GM12878 (cell line): ENCODE data around the gene BCL2. TPM values are rescaled to one million over a fixed set of nuclear protein-coding genes. Genes with fewer than 3 reads are reported as not detected.

Experiments used
- ATAC-seq: fragments of 200-7000 bp; cut with Tn5 transposase; 3 replicates; pipeline ENCODE4 v1.9.1; 2020; ENCODE audit warnings: mild to moderate bottlenecking, moderate library complexity
- BruUV-seq: library from RNA; stranded (reverse); fragments of 400-500 nt; replicated peaks from 2 replicates; lab custom pipeline; 2021; lab: Mats Ljungman, UMichigan
- CTCF ChIA-PET: fragments of 300-600 bp; sonication (Branson Sonifier 250); formaldehyde crosslinking; extraction: SDS; loops from one replicate; lab custom pipeline; 2021; ENCODE audit warnings: inconsistent platforms; lab: Yijun Ruan, JAX
- POLR2A ChIA-PET: fragments of 350-600 bp; formaldehyde crosslinking; extraction: SDS; loops from one replicate; lab custom pipeline; 2021; ENCODE audit warnings: inconsistent platforms; lab: Charles Lee
- RAD21 ChIA-PET: fragments of 300-600 bp; sonication (Branson Sonifier 250); formaldehyde crosslinking; loops from one replicate; lab custom pipeline; 2023; ENCODE audit warnings: antibody characterized with exemption; ENCODE audit not compliant: unreplicated experiment; lab: Charles Lee
- SMC1A ChIA-PET: fragments of 300-600 bp; sonication (Branson Sonifier 250); formaldehyde crosslinking; loops from one replicate; lab custom pipeline; 2023; ENCODE audit not compliant: unreplicated experiment, uncharacterized antibody; lab: Charles Lee
- DNase-seq: peaks from one replicate; pipeline ENCODE4 v3.0.0-alpha.2; 2011; ENCODE audit warnings: low read depth, low spot score
- FAIRE-seq: peaks from 3 replicates; lab custom pipeline; 2011; peaks lifted over from hg19 to GRCh38; lab: Jason Lieb, UNC
- H2AFZ ChIP-seq: 2 replicates; pipeline ENCODE4 v1.6.0; 2011; ENCODE audit warnings: low read depth, low read length, control low read depth; ENCODE audit not compliant: control insufficient read depth
- H3K27ac ChIP-seq: 2 replicates; pipeline ENCODE4 v1.5.1; 2011; ENCODE audit warnings: control low read depth; ENCODE audit not compliant: control insufficient read depth, insufficient read depth
- H3K27me3 ChIP-seq, 2 experiments: replicated peaks in 1 of 2; 2 replicates each; pipeline versions ENCODE4 v1.6.0 to v1.6.1; 2011; ENCODE audit warnings: low read length in 1 of 2; ENCODE audit not compliant: control insufficient read depth in 2 of 2, insufficient read depth in 2 of 2
- H3K36me3 ChIP-seq, 2 experiments: 2 replicates each; pipeline ENCODE4 v1.5.1; 2011; ENCODE audit warnings: low read length in 1 of 2; ENCODE audit not compliant: control insufficient read depth in 2 of 2, insufficient read depth in 2 of 2
- H3K4me1 ChIP-seq: 2 replicates; pipeline ENCODE4 v1.6.1; 2011; ENCODE audit warnings: mild to moderate bottlenecking, low read length, moderate library complexity, mixed read lengths; ENCODE audit not compliant: control insufficient read depth, insufficient read depth
- H3K4me2 ChIP-seq: 2 replicates; pipeline ENCODE4 v1.6.0; 2011; ENCODE audit warnings: control low read depth; ENCODE audit not compliant: control insufficient read depth, insufficient read depth
- H3K4me3 ChIP-seq: fragments of 200-600 bp; sonication (generic); 2 replicates; pipeline ENCODE4 v1.5.1; 2016
- H3K79me2 ChIP-seq: 2 replicates; pipeline ENCODE4 v1.6.0; 2011; ENCODE audit warnings: low read length; ENCODE audit not compliant: control insufficient read depth, insufficient read depth
- H3K9ac ChIP-seq: 2 replicates; pipeline ENCODE4 v1.8.0; 2011; ENCODE audit warnings: low read length, control low read depth, mixed read lengths; ENCODE audit not compliant: control insufficient read depth, insufficient read depth
- H3K9me3 ChIP-seq: replicated peaks from 3 replicates; pipeline ENCODE4 v1.5.1; 2011; ENCODE audit warnings: mild to moderate bottlenecking, low read length; ENCODE audit not compliant: control insufficient read depth, insufficient read depth
- H4K20me1 ChIP-seq: 2 replicates; pipeline ENCODE4 v1.6.0; 2011; ENCODE audit not compliant: control insufficient read depth, insufficient read depth
- EGR1 ChIP-seq, 2 experiments: IDR thresholded peaks; 1 replicate in 1 of 2; 2 replicates in 1 of 2; pipeline ENCODE4 v1.6.1; 2011 to 2012; ENCODE audit warnings: low read depth in 2 of 2, low read length in 2 of 2, borderline replicate concordance in 1 of 2, mild to moderate bottlenecking in 1 of 2, moderate library complexity in 1 of 2
- ETV6 ChIP-seq, 2 experiments: fragments of 450-650 bp in 1 of 2; IDR thresholded peaks in 1 of 2; conservative IDR thresholded peaks in 1 of 2; 2 replicates each; pipeline ENCODE4 v1.6.1; 2014; ENCODE audit warnings: antibody characterized with exemption in 1 of 2, borderline replicate concordance in 1 of 2, low read depth in 1 of 2, mild to moderate bottlenecking in 1 of 2, moderate library complexity in 1 of 2
- MYB ChIP-seq: fragments of 150-350 bp; IDR thresholded peaks from 2 replicates; pipeline ENCODE4 v1.6.1; 2014; ENCODE audit warnings: mild to moderate bottlenecking, low read depth, low read length, borderline replicate concordance
- NFXL1 ChIP-seq: fragments of 450-650 bp; IDR thresholded peaks from 2 replicates; pipeline ENCODE4 v1.6.1; 2017; ENCODE audit warnings: antibody characterized with exemption, mild to moderate bottlenecking, borderline replicate concordance
- SIX5 ChIP-seq: IDR thresholded peaks from 2 replicates; pipeline ENCODE4 v1.6.1; 2011; ENCODE audit warnings: mild to moderate bottlenecking, low read depth, low read length, moderate library complexity; ENCODE audit not compliant: severe bottlenecking
- YBX1 ChIP-seq: fragments of 450-650 bp; IDR thresholded peaks from 2 replicates; pipeline ENCODE4 v1.6.1; 2016; ENCODE audit warnings: antibody characterized with exemption
- WGBS: methylation state at CpG from one replicate; pipeline ENCODE4 v1.1.6; 2016; ENCODE audit warnings: low lambda C conversion rate; ENCODE audit not compliant: insufficient replicate concordance, insufficient coverage; ENCODE audit errors: missing lambda C conversion rate; 5-methylcytosine and 5-hydroxymethylcytosine counted together
- in situ Hi-C: fragments of 300-500 bp; cut with MboI; formaldehyde crosslinking; loops from 9 replicates; pipeline ENCODE4 v1.14.3; 2018; ENCODE audit warnings: mixed read lengths
- intact Hi-C: fragments of 100-400 bp; cut with micrococcal nuclease; formaldehyde crosslinking; loops from one replicate; pipeline ENCODE4 v1.14.2; 2022; ENCODE audit not compliant: unreplicated experiment
- polyA plus RNA-seq, 11 experiments: library from polyadenylated mRNA; depleted of rRNA in 4 of 11; unstranded in 6 of 11; stranded (reverse) in 5 of 11; fragments of >200 nt; fragmentation: Nextera tagmentation in 4 of 11; fragmentation: Illumina TruSeq in 1 of 11; extraction: Ambion mirVana in 4 of 11; extraction: Trizol in 1 of 11; gene quantifications; 1 replicate in 1 of 11; 2 replicates in 10 of 11; pipeline versions ENCODE4 v1.2.1 to v1.2.3, GENCODE V29; 2011 to 2016; ENCODE audit warnings: inconsistent platforms in 2 of 11, missing spikeins in 2 of 11, low read depth in 1 of 11
- total RNA-seq, 4 experiments: library from RNA; depleted of rRNA in 3 of 4; stranded (reverse); fragments of >200 nt in 3 of 4; fragmentation: Illumina TruSeq in 1 of 4; extraction: Trizol in 1 of 4; gene quantifications; 2 replicates each; pipeline versions ENCODE4 v1.2.1 to v1.2.3, GENCODE V29; 2013 to 2021

BCL2 gene
- total and polyA plus RNA-seq, 10 of the 15 experiments (the other 5 are each of a cell fraction or from before 2014, with no cell fraction given): 4.1 to 47.8 (median 19.3) TPM

GRCh38 chr18:63234841-63235240 is 84.7 kb downstream of the BCL2 start:
- POLR2A ChIA-PET: interaction anchor here (1.1 kb wide), 1 partner anchor 24 kb away, joined by 3 read pairs; no protein-coding TSS in a partner anchor
- peaks cover 22% of the 10 kb centered on the region; the same call in 2 of the 3 replicates for H3K9me3 ChIP-seq
- intact Hi-C loops: no loop called here
- no peaks in the 10 kb centered on the region for H3K27me3 ChIP-seq
- RAD21 ChIA-PET: interaction anchor here (0.6 kb wide), 2 partner anchors 34 to 204 kb away, joined by 3 read pairs; no protein-coding TSS in a partner anchor
- H3K4me1 ChIP-seq: peaks cover 17% of the 10 kb centered on the region
- peak; percentile 28 for ATAC-seq
- no TSS peak for BruUV-seq
- peak overlapping the region; percentile 27; the same call in 1 of the 2 replicates for H3K4me3 ChIP-seq
- TF ChIP-seq SIX5 (no peak), NFXL1 (no peak), EGR1 (IDR thresholded peaks at IDR 0.05; ENCODE audit: borderline replicate concordance in 1 of 2, low read depth in 2 of 2, low read length in 2 of 2) (no peak), ETV6 (conservative IDR thresholded peaks at IDR 0.05 in 1 of 2, IDR thresholded peaks at IDR 0.05 in 1 of 2; ENCODE audit: borderline replicate concordance in 1 of 2, low read depth in 1 of 2) (peak in 1 of 2 experiments; percentile 43; a peak in 1 of 4 replicates), MYB (no peak), YBX1 (no peak)
- TF ChIP-seq, all 136 proteins: peak for 1
- DNase-seq (no peak), FAIRE-seq (peak; percentile 49)
- no peak overlapping the region for H2AFZ ChIP-seq
- WGBS: 6% methylated on average over 3 of the region's 3 CpGs
- ChIA-PET SMC1A (interaction anchor here (1.0 kb wide), 1 partner anchor 71 kb away, joined by 3 read pairs; no protein-coding TSS in a partner anchor), CTCF (interaction anchor here (2.6 kb wide), 1 partner anchor 10 kb away, joined by 10 read pairs; no protein-coding TSS in a partner anchor)
- H4K20me1 ChIP-seq: no peaks in the 10 kb centered on the region
- in situ Hi-C loops: no loop called here
- H3K79me2 ChIP-seq: peaks cover 56% of the 10 kb centered on the region
- peak overlapping the region; percentile 70; the same call in 1 of the 2 replicates for H3K27ac ChIP-seq
- peaks cover 3 to 9% of the 10 kb centered on the region in 2 experiments for H3K36me3 ChIP-seq
- 0 out of 2 replicates have a peak overlapping the region, but pooled peaks have one; percentile 28 for H3K4me2 ChIP-seq
- H3K9ac ChIP-seq: no peak overlapping the region
